Activated CD8-positive, alpha-beta memory T cell treated with anti-CD3 and anti-CD28 coated beads, Interleukin-2, amount 50 U/mL, for 1 hour (primary cell): Measurements from ENCODE around the gene MRS2.
"Not testable (repeated sequence)": the region's sequence is repeated elsewhere in the genome, so short reads cannot be mapped to it uniquely, and the experiment has no call there.

Experiments used
- DNase-seq: peaks from one replicate; pipeline ENCODE4 v3.0.0-alpha.2; 2020; ENCODE audit errors: extremely low read depth

MRS2 gene, protein sequence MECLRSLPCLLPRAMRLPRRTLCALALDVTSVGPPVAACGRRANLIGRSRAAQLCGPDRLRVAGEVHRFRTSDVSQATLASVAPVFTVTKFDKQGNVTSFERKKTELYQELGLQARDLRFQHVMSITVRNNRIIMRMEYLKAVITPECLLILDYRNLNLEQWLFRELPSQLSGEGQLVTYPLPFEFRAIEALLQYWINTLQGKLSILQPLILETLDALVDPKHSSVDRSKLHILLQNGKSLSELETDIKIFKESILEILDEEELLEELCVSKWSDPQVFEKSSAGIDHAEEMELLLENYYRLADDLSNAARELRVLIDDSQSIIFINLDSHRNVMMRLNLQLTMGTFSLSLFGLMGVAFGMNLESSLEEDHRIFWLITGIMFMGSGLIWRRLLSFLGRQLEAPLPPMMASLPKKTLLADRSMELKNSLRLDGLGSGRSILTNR

GRCh38 chr6:24402697-24403500, at the start of gene MRS2:
MRS2 (plus strand) TSS chr6:24402936; CDS start chr6:24403047, 111 bp downstream.
- peak; percentile 36 for DNase-seq

DNA sequence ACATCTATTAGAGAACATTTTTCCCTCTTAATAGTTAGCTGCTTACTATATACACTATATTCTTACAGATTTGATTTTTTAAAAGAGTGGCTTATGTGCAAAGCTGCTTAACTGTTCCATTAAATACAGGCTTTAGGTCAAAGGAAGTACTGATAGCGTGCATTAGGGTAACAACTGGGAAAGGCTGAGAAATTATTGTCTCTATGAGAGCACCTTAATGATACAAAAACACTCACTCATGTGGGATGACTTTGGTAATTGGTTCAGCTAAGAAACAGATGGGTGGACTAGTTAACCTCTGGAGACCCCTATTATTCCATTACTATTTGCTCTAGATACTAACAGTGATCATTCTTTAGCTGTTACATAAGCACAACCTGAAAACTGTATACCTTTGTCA, 48.9 kb upstream of the MRS2 start:
- no peak for DNase-seq

- no peak for DNase-seq
Observed at GRCh38 chr6:24355393-24355792, 47.3 kb upstream of the MRS2 start.

DNA sequence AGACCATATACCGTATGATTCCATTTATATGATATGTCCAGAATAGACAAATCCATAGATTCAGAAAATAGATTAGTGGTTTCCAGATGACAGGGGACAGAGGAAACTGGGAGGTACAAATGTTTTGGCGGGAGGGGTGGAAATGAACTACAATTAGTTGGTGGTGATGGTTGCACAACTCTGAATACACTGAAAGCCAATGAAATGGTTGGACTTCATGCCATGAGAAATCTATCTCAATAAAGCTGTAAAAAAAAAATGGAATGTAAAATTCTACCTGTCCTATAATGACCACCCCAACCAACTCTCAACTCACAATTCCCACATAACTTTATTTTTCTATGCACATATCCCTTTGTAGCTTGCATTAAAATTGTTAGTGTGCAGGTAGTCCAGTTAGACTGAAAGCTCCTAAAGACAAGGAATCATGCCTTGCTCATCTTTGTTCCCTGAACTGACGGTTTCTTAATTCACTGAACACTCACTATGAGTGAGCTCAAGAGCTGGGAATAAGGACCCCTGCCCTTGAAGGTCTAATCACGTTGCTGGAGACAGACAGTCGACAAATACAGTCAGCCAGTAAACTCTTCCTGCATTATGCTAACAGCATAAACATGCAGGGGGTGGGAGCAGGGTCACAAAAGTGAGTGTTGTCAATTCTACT, 46.3 kb upstream of the MRS2 start:
- DNase-seq = no peak

GRCh38 chr6:24357336-24358218, 45.2 kb upstream of the MRS2 start, which contains the start of gene DCDC2:
DCDC2 (minus strand) TSS chr6:24358059; CDS start chr6:24357750, 309 bp downstream.
- DNase-seq = no peak

DNA sequence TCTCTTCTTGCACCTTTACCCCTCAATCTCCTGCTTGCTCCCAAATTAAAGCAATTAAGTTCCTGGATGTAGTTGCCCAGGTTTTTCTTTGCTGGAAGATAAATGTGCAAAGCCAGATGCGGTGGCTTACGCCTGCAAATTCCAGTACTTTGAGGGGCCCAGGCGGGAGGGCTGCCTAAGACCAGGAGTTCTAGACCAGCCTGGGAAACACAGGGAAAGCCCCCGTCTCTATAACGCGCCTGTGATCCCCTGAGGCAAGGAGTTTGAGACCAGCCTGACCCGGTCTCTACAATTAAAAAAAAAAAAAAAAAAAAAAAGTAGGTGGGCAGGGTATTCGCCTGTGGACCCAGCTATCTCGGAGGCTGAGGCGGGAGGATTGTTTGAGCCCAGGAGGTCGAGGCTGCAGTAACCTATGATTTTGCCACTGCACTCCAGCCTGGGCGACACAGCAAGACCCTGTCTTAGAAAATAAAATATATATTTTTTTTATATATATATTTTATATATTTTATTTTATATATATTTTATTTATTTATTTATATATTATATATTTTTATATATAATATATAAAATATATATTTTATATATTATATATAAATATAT, 44.4 kb upstream of the MRS2 start:
- DNase-seq = no peak

GRCh38 chr6:24359640-24360454, 42.9 kb upstream of the MRS2 start:
- no peak for DNase-seq

- DNase-seq = not testable (repeated sequence)
Observed at GRCh38 chr6:24362363-24362762, 40.4 kb upstream of the MRS2 start.

DNA sequence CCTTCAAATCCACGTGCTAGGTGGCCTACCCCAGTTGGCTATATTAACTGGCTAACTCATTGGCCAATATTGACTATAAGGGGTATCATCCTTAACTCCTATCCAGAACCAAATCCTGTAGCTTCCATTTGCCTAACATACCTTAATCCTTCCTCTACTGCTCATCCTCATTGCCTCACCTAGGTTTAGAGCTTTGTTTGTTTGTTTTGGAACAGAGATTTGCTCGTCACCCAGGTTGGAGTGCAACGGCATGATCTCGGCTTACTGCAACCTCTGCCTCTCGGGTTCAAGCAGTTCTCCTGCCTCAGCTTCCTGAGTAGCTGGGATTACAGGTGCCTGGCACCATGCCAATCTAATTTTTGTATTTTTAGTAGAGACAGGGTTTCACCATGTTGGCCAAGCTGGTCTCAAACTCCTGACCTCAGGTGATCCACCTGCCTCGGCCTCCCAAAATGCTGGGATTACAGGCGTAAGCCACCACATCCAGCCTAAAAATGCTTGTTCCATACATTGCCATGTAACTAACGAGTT, 37.6 kb upstream of the MRS2 start:
- DNase-seq = not testable (repeated sequence)

GRCh38 chr6:24374612-24375011, 28.1 kb upstream of the MRS2 start:
- no peak for DNase-seq

DNA sequence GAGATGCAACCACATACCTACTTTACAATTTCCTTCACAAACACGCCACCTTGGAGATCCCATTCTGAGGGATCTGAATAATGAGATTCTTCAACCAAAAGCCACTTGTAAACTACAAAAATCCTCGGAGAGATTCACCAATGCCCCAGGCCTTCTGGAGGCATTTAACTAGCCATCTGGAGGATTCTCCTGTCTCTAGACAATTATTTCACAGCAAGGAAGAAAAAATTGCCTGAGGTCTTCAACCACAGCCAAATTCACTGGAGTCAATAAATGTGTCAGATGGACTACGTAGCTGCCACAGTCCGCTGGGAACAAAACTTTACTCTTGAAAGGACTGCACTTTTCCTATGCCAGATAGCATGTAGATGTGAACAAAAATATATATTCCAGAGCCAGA, 25.9 kb upstream of the MRS2 start:
- no peak for DNase-seq

DNA sequence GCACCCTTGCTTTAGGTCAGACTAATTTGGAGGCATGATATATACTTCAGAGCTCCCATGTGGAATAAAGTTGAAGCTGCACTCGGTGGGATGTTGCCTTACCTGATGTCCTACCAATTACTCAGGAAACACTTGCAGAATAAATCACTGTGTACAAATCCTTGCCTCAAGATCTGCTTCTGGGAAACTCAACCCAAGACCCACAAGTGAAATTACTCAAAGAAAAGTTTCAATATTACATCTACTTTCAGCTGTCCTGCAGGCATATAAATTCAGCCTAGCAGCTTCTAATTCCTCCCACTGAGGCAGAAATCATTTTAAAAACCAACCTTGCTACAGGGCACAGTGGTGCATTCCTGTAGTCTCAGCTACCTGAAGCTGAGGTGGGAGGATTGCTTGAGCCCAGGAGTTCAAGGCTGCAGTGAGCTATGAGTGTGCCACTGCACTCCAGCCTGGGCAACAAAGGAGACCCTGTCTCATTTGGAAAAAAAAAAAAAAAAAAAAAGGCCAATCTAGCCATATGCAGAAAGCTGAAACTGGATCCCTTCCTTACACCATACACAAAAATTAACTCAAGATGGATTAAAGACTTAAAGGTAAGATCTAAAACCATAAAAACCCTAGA, 24.2 kb upstream of the MRS2 start:
- DNase-seq = no peak

- DNase-seq = no peak
Observed at GRCh38 chr6:24381476-24382219, 21.1 kb upstream of the MRS2 start.

DNA sequence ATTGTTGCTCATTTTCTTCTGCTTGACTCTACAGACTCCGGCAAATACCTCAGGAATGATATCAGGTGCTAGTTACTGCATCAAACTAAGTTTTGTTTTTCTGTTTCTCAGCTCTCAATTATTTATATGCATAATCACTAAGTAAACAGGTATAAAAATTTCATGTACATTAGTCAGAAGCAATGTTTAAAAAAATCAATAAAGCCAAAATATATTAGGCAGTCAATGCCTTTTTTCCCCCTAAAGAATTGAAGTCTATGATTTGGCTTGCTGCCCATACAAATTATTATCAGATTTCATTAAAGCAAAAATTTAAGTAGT, 20.6 kb upstream of the MRS2 start:
- DNase-seq = no peak

- DNase-seq = not testable (repeated sequence)
Observed at GRCh38 chr6:24382891-24383494, 19.7 kb upstream of the MRS2 start.

GRCh38 chr6:24384369-24385130, 18.2 kb upstream of the MRS2 start:
- DNase-seq = not testable (repeated sequence)

DNA sequence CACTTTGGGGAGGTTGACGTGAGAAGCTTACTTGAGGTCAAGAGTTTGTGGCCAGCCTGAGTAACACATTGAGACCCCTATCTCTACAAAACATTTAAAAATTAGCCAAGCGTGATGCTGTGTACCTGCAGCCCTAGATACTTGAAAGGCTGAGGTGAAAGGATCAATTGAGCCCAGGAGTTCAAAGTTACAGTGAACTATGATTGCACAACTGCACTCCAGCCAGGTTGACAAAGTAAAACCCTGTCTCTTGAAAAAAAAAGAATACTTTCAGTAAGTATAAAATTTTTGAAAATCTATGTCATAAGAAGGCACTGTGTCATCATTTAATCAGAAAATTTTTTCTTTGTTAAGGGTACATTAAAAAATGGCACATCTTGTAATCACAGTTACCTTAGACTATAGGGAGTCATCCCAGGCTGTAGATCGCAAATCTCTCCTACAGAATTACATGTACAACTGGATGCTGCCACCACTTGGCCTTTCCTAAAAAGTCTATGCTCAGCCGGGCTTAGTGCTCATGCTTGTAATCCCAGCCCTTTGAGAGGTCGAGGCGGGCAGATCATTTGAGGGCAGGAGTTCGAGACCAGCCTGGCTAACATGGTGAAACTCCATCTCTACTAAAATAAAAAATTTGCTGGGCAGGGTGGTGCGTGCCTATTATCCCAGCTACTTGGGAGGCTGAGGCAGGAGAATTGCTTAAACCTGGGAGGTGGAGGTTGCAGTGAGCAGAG, 17.0 kb upstream of the MRS2 start:
- no peak for DNase-seq
